Osteocyte (in vitro differentiated cells): ENCODE data around the gene SLC25A22. TPM values are rescaled to one million over a fixed set of nuclear protein-coding genes. Genes with fewer than 3 reads are reported as not detected.

ENCODE experiments used
- DNase-seq: peaks from one replicate; pipeline ENCODE4 v3.0.0; 2021; ENCODE audit warnings: mixed read lengths; ENCODE audit not compliant: unreplicated experiment; ENCODE audit errors: extremely low spot score
- H3K27ac Mint-ChIP-seq: one replicate; pipeline ENCODE4 v1.8.0; 2021; ENCODE audit warnings: mild to moderate bottlenecking, mixed read lengths; ENCODE audit not compliant: unreplicated experiment
- H3K27me3 Mint-ChIP-seq: one replicate; pipeline ENCODE4 v1.8.0; 2021; ENCODE audit warnings: mixed read lengths; ENCODE audit not compliant: unreplicated experiment
- H3K36me3 Mint-ChIP-seq: one replicate; pipeline ENCODE4 v1.8.0; 2021; ENCODE audit warnings: mixed read lengths; ENCODE audit not compliant: unreplicated experiment
- H3K4me1 Mint-ChIP-seq: one replicate; pipeline ENCODE4 v1.8.0; 2021; ENCODE audit warnings: mixed read lengths; ENCODE audit not compliant: unreplicated experiment
- H3K4me3 Mint-ChIP-seq: one replicate; pipeline ENCODE4 v1.8.0; 2021; ENCODE audit warnings: mild to moderate bottlenecking, moderate library complexity, mixed read lengths; ENCODE audit not compliant: unreplicated experiment
- H3K9me3 Mint-ChIP-seq: one replicate; pipeline ENCODE4 v1.8.0; 2021; ENCODE audit warnings: mixed read lengths; ENCODE audit not compliant: unreplicated experiment
- total RNA-seq: library from RNA; stranded (reverse); gene quantifications from 2 replicates; pipeline ENCODE4 v1.2.1, GENCODE V29; 2021
- TF ChIP-seq, protein P1 (sequence below): fragments of 200-600 bp; sonication (generic); IDR thresholded peaks from 2 replicates; pipeline ENCODE4 v1.5.0; 2021; ENCODE audit warnings: antibody characterized with exemption, mild to moderate bottlenecking, moderate library complexity

The SLC25A22 gene
- total RNA-seq, 1 donor from 2014 or later: 19.7 TPM

DNA sequence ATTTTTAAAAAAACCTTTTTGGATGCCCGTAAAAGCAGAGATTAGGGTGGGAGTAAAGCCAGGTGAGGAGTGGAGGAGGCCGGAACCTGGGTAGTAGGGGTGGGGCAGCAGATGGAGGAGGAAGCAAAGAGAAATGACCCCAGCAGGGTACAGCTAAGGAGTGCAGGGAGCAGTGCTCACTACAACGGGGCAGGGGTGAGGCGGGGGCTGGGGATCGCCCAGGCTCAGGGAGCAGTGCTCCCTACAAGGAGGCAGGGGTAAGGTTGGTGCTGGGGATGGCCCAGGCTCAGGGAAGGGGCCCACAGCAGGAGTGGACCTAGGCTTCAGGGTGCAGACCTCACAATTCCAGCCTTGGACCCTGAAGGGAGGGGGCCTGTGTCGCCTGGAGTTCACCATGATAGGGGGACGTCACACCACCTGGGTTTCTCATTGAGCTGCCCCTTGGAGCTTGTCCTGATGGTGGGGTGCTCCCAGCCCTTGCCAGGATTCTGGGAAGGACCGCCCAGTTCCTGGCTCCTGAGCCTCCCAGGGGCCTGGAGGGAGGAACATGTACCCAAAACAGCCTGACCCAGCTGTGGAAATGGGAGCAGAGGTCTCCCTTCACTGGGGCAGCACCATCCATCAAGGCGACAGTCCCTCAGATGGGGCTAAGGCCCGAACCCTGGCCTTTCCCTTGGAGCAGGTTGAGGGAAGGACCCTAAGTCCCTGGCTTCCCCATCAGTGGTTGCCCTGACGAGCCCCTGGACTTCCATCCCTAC, 17.8 kb upstream of the SLC25A22 start:
- H3K4me3 Mint-ChIP-seq: no peak overlapping the region
- H3K27me3 Mint-ChIP-seq: no peaks in the 10 kb centered on the region
- H3K36me3 Mint-ChIP-seq: peaks cover 10% of the 10 kb centered on the region
- peaks cover 21% of the 10 kb centered on the region for H3K4me1 Mint-ChIP-seq
- no peak for DNase-seq
- TF ChIP-seq, protein P1, sequence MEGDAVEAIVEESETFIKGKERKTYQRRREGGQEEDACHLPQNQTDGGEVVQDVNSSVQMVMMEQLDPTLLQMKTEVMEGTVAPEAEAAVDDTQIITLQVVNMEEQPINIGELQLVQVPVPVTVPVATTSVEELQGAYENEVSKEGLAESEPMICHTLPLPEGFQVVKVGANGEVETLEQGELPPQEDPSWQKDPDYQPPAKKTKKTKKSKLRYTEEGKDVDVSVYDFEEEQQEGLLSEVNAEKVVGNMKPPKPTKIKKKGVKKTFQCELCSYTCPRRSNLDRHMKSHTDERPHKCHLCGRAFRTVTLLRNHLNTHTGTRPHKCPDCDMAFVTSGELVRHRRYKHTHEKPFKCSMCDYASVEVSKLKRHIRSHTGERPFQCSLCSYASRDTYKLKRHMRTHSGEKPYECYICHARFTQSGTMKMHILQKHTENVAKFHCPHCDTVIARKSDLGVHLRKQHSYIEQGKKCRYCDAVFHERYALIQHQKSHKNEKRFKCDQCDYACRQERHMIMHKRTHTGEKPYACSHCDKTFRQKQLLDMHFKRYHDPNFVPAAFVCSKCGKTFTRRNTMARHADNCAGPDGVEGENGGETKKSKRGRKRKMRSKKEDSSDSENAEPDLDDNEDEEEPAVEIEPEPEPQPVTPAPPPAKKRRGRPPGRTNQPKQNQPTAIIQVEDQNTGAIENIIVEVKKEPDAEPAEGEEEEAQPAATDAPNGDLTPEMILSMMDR: no peak
- no peaks in the 10 kb centered on the region for H3K9me3 Mint-ChIP-seq
- H3K27ac Mint-ChIP-seq: no peak overlapping the region

DNA sequence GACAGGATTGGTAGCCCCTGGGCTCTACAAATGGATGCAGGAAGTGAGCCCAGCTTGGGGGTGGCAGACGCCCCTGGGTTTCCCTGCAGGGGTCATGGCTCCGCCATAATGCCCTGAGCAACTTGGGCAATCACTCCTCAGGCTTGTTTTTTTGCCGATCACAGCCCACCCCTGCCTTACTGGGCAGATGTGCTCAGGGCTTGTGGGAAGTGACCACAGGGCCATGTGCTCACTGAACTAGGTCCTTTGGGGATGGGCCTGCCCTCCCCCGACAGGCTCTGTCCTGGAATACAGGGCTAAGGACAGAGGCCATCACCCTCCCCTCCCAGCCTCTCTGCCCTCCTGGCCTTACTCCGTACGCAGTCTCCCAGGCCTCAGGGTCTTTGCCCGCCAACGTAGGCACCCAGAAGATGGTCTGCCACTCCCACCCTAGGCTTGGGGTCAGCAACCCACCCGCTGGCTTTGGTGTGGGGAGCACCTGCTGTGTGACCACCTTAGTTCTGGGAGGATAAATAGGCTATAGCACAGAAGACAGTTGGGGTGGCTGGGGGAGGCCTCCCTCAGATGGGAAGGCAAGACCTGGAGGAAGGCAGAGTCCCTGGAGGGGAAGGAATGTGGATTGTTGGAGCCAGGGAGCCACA, 15.5 kb upstream of the SLC25A22 start:
- Mint-ChIP-seq H3K27ac (no peak overlapping the region), H3K27me3 (no peaks in the 10 kb centered on the region), H3K4me3 (no peak overlapping the region), H3K36me3 (peaks cover 11% of the 10 kb centered on the region), H3K4me1 (peaks cover 24% of the 10 kb centered on the region), H3K9me3 (no peaks in the 10 kb centered on the region)
- DNase-seq: no peak
- TF ChIP-seq, protein P1: no peak

DNA sequence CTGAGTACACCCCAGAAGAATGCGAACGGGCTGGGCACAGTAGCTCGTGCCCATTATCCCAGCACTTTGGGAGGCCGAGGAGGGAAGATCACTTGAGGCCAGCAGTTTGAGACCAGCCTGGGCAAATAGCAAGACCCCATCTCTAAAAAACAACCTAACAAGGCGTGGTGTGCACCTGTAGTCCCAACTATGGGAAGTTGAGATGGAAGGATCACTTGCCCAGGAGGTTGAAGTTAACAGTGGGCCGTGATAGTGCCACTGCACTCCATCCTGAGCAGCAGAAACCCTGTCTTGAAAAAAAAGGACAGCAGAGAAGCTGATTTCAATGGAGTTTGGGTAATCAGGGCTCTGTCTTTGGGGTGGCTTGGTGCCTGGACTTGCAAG, 15.0 kb upstream of the SLC25A22 start:
- no peak for DNase-seq
- peaks cover 26% of the 10 kb centered on the region for H3K4me1 Mint-ChIP-seq
- TF ChIP-seq, protein P1: no peak
- H3K36me3 Mint-ChIP-seq: peaks cover 11% of the 10 kb centered on the region
- no peaks in the 10 kb centered on the region for H3K9me3 Mint-ChIP-seq
- H3K27ac Mint-ChIP-seq: no peak overlapping the region
- H3K27me3 Mint-ChIP-seq: no peaks in the 10 kb centered on the region
- H3K4me3 Mint-ChIP-seq: no peak overlapping the region

DNA sequence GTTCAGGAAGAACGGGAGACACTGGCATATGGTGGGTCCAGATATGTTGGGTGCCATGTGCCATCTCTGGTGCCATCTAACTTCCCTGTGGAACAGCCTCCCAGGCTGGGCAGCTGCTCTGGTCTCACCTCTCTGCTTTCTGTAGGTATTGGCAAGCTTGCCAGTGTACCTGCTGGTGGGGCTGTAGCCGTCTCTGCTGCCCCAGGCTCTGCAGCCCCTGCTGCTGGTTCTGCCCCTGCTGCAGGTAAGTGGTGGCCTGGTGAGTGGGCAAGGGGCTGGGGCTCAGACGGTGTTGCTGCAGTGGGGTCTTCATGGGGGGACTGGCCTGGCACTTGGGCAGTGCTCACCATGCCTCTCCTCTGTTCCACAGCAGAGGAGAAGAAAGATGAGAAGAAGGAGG, 14.3 kb upstream of the SLC25A22 start:
- Mint-ChIP-seq H3K4me3 (peak overlapping the region; percentile 45), H3K27me3 (no peaks in the 10 kb centered on the region), H3K9me3 (no peaks in the 10 kb centered on the region), H3K27ac (no peak overlapping the region), H3K4me1 (peaks cover 30% of the 10 kb centered on the region), H3K36me3 (peaks cover 11% of the 10 kb centered on the region)
- no peak for DNase-seq
- TF ChIP-seq, protein P1: no peak

DNA sequence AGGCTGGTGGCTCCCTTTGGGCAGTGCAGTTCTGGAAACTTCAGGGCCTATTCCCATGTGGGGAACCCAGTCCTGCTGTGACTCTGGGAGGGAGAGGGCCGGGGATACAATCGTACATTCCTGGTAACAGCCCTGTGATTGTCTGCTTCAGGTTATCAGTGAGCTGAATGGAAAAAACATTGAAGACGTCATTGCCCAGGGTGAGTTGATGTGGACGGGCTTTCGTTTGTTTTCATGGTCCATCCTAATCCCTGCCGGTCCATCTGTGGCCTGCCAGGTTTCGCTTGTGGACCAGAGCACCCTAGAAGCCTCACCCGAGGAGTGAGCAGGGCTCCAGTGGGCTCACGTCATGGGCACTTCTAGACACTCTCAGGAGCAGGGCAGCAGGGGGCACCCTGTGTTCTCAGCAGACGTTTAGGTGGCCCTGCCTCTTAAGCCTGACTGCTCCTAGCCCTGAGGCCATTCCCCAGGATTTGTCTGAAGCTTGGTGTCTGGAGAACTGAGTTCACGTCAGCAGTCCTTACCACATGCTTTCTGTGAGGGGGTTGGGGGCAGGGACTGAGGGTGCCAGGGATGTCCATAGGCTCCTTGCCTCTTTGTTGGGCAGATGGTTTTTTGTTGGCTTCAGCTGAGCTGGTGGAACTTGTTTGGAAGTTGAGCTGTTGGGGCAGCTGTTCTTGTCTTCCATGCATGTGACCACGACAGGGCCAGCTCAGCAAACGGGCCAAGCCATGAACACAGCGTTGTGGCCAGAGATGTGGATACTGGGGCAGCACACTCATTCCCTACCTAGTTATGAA, 13.6 kb upstream of the SLC25A22 start:
- Mint-ChIP-seq H3K4me1 (peaks cover 30% of the 10 kb centered on the region), H3K4me3 (peak overlapping the region; percentile 87), H3K36me3 (peaks cover 11% of the 10 kb centered on the region), H3K27me3 (no peaks in the 10 kb centered on the region), H3K9me3 (no peaks in the 10 kb centered on the region), H3K27ac (peak overlapping the region; percentile 31)
- no peak for DNase-seq
- TF ChIP-seq, protein P1: no peak
